Prostate gland (tissue), 2 donors: Measurements from ENCODE around the gene OR52H1. TPM values are rescaled to one million over a fixed set of nuclear protein-coding genes. Genes with fewer than 3 reads are reported as not detected.

Experiments used
- DNase-seq: peaks from one replicate; pipeline ENCODE4 v3.0.0-alpha.2; 2019; ENCODE audit warnings: low spot score
- H3K27ac ChIP-seq, 2 donors: fragments of 200-600 bp; sonication (generic); 2 replicates each; pipeline ENCODE4 v1.5.1; 2017 to 2019
- H3K27me3 ChIP-seq: fragments of 200-600 bp; sonication (generic); replicated peaks from 2 replicates; pipeline ENCODE4 v1.5.1; 2019; ENCODE audit not compliant: insufficient read depth
- H3K36me3 ChIP-seq, 2 donors: fragments of 200-600 bp; sonication (generic); 1 replicate in 1 of 2; 2 replicates in 1 of 2; pipeline versions ENCODE4 v1.5.1 to v1.8.1; 2017 to 2019
- H3K4me1 ChIP-seq: fragments of 200-600 bp; sonication (generic); replicated peaks from 2 replicates; pipeline ENCODE4 v1.5.1; 2019
- H3K4me3 ChIP-seq, 2 donors: fragments of 200-600 bp; sonication (generic); 2 replicates each; pipeline ENCODE4 v1.5.1; 2017 to 2019
- H3K9me3 ChIP-seq: fragments of 200-600 bp; sonication (generic); 2 replicates; pipeline ENCODE4 v1.5.1; 2017
- CTCF ChIP-seq, 4 experiments: fragments of 200-600 bp in 2 of 4; fragments of 450-650 bp in 2 of 4; sonication (generic) in 2 of 4; IDR thresholded peaks; 1 replicate in 3 of 4; 2 replicates in 1 of 4; pipeline ENCODE4 v1.5.1; 2016 to 2019; ENCODE audit warnings: antibody characterized with exemption in 4 of 4, mild to moderate bottlenecking in 2 of 4, moderate library complexity in 2 of 4
- POLR2A ChIP-seq: fragments of 450-650 bp; IDR thresholded peaks from one replicate; pipeline ENCODE4 v1.6.1; 2016; ENCODE audit warnings: antibody characterized with exemption, mild to moderate bottlenecking
- POLR2AphosphoS5 ChIP-seq: sonication (generic); formaldehyde crosslinking; IDR thresholded peaks from one replicate; pipeline ENCODE4 v1.6.1; 2017; ENCODE audit warnings: antibody characterized with exemption
- WGBS: methylation state at CpG from one replicate; pipeline ENCODE4 v1.1.5; 2018; 5-methylcytosine and 5-hydroxymethylcytosine counted together
- intact Hi-C: fragments of 100-400 bp; cut with DNase I; formaldehyde crosslinking; loops from one replicate; pipeline ENCODE4 v1.14.2; 2022
- total RNA-seq, 2 donors: library from RNA; depleted of rRNA; stranded (reverse); fragments of >200 nt; gene quantifications; one replicate each; pipeline ENCODE4 v1.1.0, GENCODE V29; 2016

OR52H1 gene
- total RNA-seq, 2 donors from 2014 or later, result 0.57 TPM; not detected in 1

GRCh38 chr11:5536482-5536881 is 11.9 kb downstream of the OR52H1 start:
- H3K27ac ChIP-seq, result no peak overlapping the region
- no peaks in the 10 kb centered on the region for H3K4me1 ChIP-seq
- intact Hi-C loops, result no loop called here
- no peaks in the 10 kb centered on the region for H3K27me3 ChIP-seq
- H3K9me3 ChIP-seq, result no peaks in the 10 kb centered on the region
- no peak overlapping the region for H3K4me3 ChIP-seq
- no peak for DNase-seq
- TF ChIP-seq POLR2AphosphoS5 (no peak), POLR2A (no peak), CTCF (IDR thresholded peaks at IDR 0.05) (no peak)
- H3K36me3 ChIP-seq, result no peaks in the 10 kb centered on the region

GRCh38 chr11:5534046-5534445 is 14.3 kb downstream of the OR52H1 start:
- H3K9me3 ChIP-seq, result no peaks in the 10 kb centered on the region
- no peaks in the 10 kb centered on the region for H3K27me3 ChIP-seq
- intact Hi-C loops, result no loop called here
- no peak overlapping the region for H3K4me3 ChIP-seq
- H3K4me1 ChIP-seq, result no peaks in the 10 kb centered on the region
- WGBS, result 65% methylated on average over 1 of the region's 1 CpG
- TF ChIP-seq POLR2AphosphoS5, result no peak
- TF ChIP-seq POLR2A, result no peak
- TF ChIP-seq CTCF (IDR thresholded peaks at IDR 0.05), result no peak
- no peak for DNase-seq
- H3K27ac ChIP-seq, result no peak overlapping the region
- no peaks in the 10 kb centered on the region for H3K36me3 ChIP-seq

- H3K27ac ChIP-seq, result no peak overlapping the region
- H3K27me3 ChIP-seq, result no peaks in the 10 kb centered on the region
- no peaks in the 10 kb centered on the region for H3K4me1 ChIP-seq
- H3K9me3 ChIP-seq, result no peaks in the 10 kb centered on the region
- DNase-seq, result no peak
- no peaks in the 10 kb centered on the region for H3K36me3 ChIP-seq
- intact Hi-C loops, result no loop called here
- TF ChIP-seq POLR2A (no peak), CTCF (IDR thresholded peaks at IDR 0.05) (no peak), POLR2AphosphoS5 (no peak)
- 68% methylated on average over 2 of the region's 2 CpGs for WGBS
- H3K4me3 ChIP-seq, result no peak overlapping the region
Measured at GRCh38 chr11:5531053-5531831, 17.1 kb downstream of the OR52H1 start.

- no peak overlapping the region for H3K27ac ChIP-seq
- TF ChIP-seq CTCF (IDR thresholded peaks at IDR 0.05) (no peak), POLR2AphosphoS5 (no peak), POLR2A (no peak)
- WGBS, result 52% methylated on average over 1 of the region's 1 CpG
- no peak overlapping the region for H3K4me3 ChIP-seq
- no peaks in the 10 kb centered on the region for H3K9me3 ChIP-seq
- H3K36me3 ChIP-seq, result no peaks in the 10 kb centered on the region
- DNase-seq, result no peak
- intact Hi-C loops, result no loop called here
- H3K4me1 ChIP-seq, result no peaks in the 10 kb centered on the region
- H3K27me3 ChIP-seq, result no peaks in the 10 kb centered on the region
Measured at GRCh38 chr11:5528495-5528894, 19.8 kb downstream of the OR52H1 start.

- Histone ChIP-seq H3K36me3 (no peaks in the 10 kb centered on the region), H3K27me3 (no peaks in the 10 kb centered on the region), H3K27ac (no peak overlapping the region), H3K9me3 (no peaks in the 10 kb centered on the region), H3K4me3 (no peak overlapping the region), H3K4me1 (no peaks in the 10 kb centered on the region)
- WGBS, result 92% methylated on average over 5 of the region's 5 CpGs
- DNase-seq, result no peak
- TF ChIP-seq POLR2AphosphoS5 (no peak), CTCF (IDR thresholded peaks at IDR 0.05) (no peak), POLR2A (no peak)
- intact Hi-C loops, result no loop called here
Measured at GRCh38 chr11:5527716-5528115, 20.6 kb downstream of the OR52H1 start.
